Neuronal stem cell (in vitro differentiated cells): Measurements from ENCODE around the gene YPEL3.
A peak's percentile ranks its signal among the peaks of the same experiment; 100 is the strongest.

Source experiments
- DNase-seq: peaks from one replicate; pipeline ENCODE4 v3.0.0-alpha.2; 2013; ENCODE audit warnings: low spot score
- H2AFZ ChIP-seq: one replicate; pipeline ENCODE4 v1.6.1; 2013; ENCODE audit warnings: mild to moderate bottlenecking, low read length, inconsistent platforms
- H2AK5ac ChIP-seq: 2 replicates; pipeline ENCODE4 v1.6.1; 2013; ENCODE audit warnings: low read depth, mild to moderate bottlenecking, inconsistent platforms, low read length, moderate library complexity, mixed read lengths
- H2BK120ac ChIP-seq: 2 replicates; pipeline ENCODE4 v1.6.1; 2013; ENCODE audit warnings: low read depth, mild to moderate bottlenecking, inconsistent platforms, low read length, moderate library complexity, mixed read lengths
- H2BK12ac ChIP-seq: one replicate; pipeline ENCODE4 v1.6.1; 2013; ENCODE audit warnings: low read length, inconsistent platforms
- H2BK15ac ChIP-seq: 2 replicates; pipeline ENCODE4 v1.6.1; 2013; ENCODE audit warnings: mild to moderate bottlenecking, low read length, inconsistent platforms, mixed read lengths
- H2BK5ac ChIP-seq: one replicate; pipeline ENCODE4 v1.6.1; 2013; ENCODE audit warnings: inconsistent platforms, mild to moderate bottlenecking, low read length, moderate library complexity
- H3K14ac ChIP-seq: one replicate; pipeline ENCODE4 v1.6.1; 2013; ENCODE audit warnings: low read length, inconsistent platforms
- H3K18ac ChIP-seq: 2 replicates; pipeline ENCODE4 v1.6.1; 2013; ENCODE audit warnings: low read length, inconsistent platforms
- H3K23ac ChIP-seq: 2 replicates; pipeline ENCODE4 v1.6.1; 2013; ENCODE audit warnings: low read depth, mild to moderate bottlenecking, mixed read lengths, low read length, inconsistent platforms; ENCODE audit not compliant: poor library complexity
- H3K27ac ChIP-seq: replicated peaks from 3 replicates; pipeline ENCODE4 v1.5.1; 2013; ENCODE audit warnings: low read length, inconsistent platforms
- H3K27me3 ChIP-seq, 3 experiments: 2 replicates each; pipeline ENCODE4 v1.6.1; 2013; ENCODE audit warnings: low read length in 3 of 3, mild to moderate bottlenecking in 2 of 3, inconsistent platforms in 1 of 3, low read depth in 1 of 3, mixed read lengths in 1 of 3, moderate library complexity in 1 of 3; ENCODE audit not compliant: control insufficient read depth in 3 of 3, insufficient read depth in 3 of 3
- H3K36me3 ChIP-seq, 2 donors: replicated peaks in 1 of 2; 2 replicates each; pipeline ENCODE4 v1.6.1; 2013; ENCODE audit warnings: low read length in 2 of 2; ENCODE audit not compliant: control insufficient read depth in 2 of 2, insufficient read depth in 2 of 2
- H3K4ac ChIP-seq: 2 replicates; pipeline ENCODE4 v1.6.1; 2013; ENCODE audit warnings: inconsistent platforms, mild to moderate bottlenecking, low read length, moderate library complexity
- H3K4me1 ChIP-seq, 2 donors: 1 replicate in 1 of 2; 2 replicates in 1 of 2; pipeline ENCODE4 v1.6.1; 2013; ENCODE audit warnings: low read length in 2 of 2, low read depth in 1 of 2; ENCODE audit not compliant: control insufficient read depth in 2 of 2, insufficient read depth in 1 of 2
- H3K4me2 ChIP-seq: one replicate; pipeline ENCODE4 v1.6.1; 2013; ENCODE audit warnings: mild to moderate bottlenecking, low read length, inconsistent platforms; ENCODE audit not compliant: insufficient read depth, poor library complexity, severe bottlenecking
- H3K4me3 ChIP-seq, 2 donors: 2 replicates each; pipeline ENCODE4 v1.5.1; 2013; ENCODE audit warnings: low read length in 2 of 2, mild to moderate bottlenecking in 2 of 2, inconsistent platforms in 1 of 2, moderate library complexity in 1 of 2
- H3K79me1 ChIP-seq: one replicate; pipeline ENCODE4 v1.6.1; 2013; ENCODE audit warnings: low read depth, mild to moderate bottlenecking, inconsistent platforms, low read length, moderate library complexity
- H3K9ac ChIP-seq: one replicate; pipeline ENCODE4 v1.6.1; 2013; ENCODE audit warnings: mild to moderate bottlenecking, low read depth, low read length, inconsistent platforms; ENCODE audit not compliant: poor library complexity
- H3K9me3 ChIP-seq, 2 donors: replicated peaks in 1 of 2; 2 replicates each; pipeline versions ENCODE3 to v1.6.1; 2013; ENCODE audit warnings: low read length in 2 of 2, mild to moderate bottlenecking in 2 of 2, inconsistent platforms in 1 of 2, low read depth in 1 of 2, mixed read lengths in 1 of 2, moderate library complexity in 1 of 2; ENCODE audit not compliant: control insufficient read depth in 2 of 2, insufficient read depth in 1 of 2
- H4K8ac ChIP-seq: one replicate; pipeline ENCODE4 v1.6.1; 2013; ENCODE audit warnings: low read depth, mild to moderate bottlenecking, inconsistent platforms, low read length, moderate library complexity
- H4K91ac ChIP-seq: one replicate; pipeline ENCODE4 v1.6.1; 2013; ENCODE audit warnings: low read length, low read depth, mild to moderate bottlenecking, inconsistent platforms; ENCODE audit not compliant: poor library complexity
- WGBS, 2 donors: extraction: QIAGEN DNeasy Blood & Tissue Kit; methylation state at CpG; one replicate each; pipeline ENCODE4 v1.1.7; 2013; ENCODE audit warnings: missing lambda C conversion rate in 2 of 2, mixed read lengths in 1 of 2; ENCODE audit not compliant: insufficient read length in 2 of 2, insufficient replicate concordance in 1 of 2; ENCODE audit errors: extremely low coverage in 2 of 2; 5-methylcytosine and 5-hydroxymethylcytosine counted together

YPEL3 gene

DNA sequence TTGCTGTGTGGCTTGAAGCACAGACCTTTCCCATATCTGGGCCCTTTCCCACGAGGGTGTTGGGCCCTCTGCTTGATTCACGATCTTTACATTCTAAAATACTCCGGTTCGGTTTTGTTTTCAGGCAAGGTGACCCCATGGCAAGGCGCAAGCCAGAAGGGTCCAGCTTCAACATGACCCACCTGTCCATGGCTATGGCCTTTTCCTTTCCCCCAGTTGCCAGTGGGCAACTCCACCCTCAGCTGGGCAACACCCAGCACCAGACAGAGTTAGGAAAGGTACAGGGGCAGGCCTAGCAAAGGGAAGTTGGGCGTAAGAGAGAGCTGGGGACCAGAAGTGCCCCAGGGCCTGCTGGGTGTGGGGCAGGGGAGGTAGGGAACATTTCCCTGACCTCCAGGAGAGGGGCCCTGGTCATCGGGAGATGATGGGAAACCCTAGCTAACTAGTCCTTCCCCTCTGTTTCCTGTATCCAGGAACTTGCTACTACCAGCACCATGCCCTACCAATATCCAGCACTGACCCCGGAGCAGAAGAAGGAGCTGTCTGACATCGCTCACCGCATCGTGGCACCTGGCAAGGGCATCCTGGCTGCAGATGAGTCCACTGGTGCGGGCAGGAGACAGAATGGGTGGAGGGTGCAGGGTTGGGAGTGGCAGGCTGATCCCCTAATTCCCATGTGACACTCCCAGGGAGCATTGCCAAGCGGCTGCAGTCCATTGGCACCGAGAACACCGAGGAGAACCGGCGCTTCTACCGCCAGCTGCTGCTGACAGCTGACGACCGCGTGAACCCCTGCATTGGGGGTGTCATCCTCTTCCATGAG is 29.0 kb downstream of the YPEL3 start:
- H3K27me3 ChIP-seq, result no peaks in the 10 kb centered on the region
- no peak for DNase-seq
- peaks cover 17% of the 10 kb centered on the region for H3K79me1 ChIP-seq
- H4K91ac ChIP-seq, result no peak overlapping the region
- H2BK12ac ChIP-seq, result no peak overlapping the region
- H3K18ac ChIP-seq, result no peak overlapping the region
- peaks cover 37 to 58% of the 10 kb centered on the region in 2 donors for H3K36me3 ChIP-seq
- H2BK15ac ChIP-seq, result no peak overlapping the region
- no peak overlapping the region for H2BK120ac ChIP-seq
- no peak overlapping the region for H4K8ac ChIP-seq
- peaks cover 15 to 24% of the 10 kb centered on the region in 2 donors for H3K4me1 ChIP-seq
- peak overlapping the region; percentile 96 to 99 for H3K4me3 ChIP-seq
- H3K4ac ChIP-seq, result no peak overlapping the region
- no peak overlapping the region for H2AK5ac ChIP-seq
- H3K9ac ChIP-seq, result peak overlapping the region; percentile 82
- H3K14ac ChIP-seq, result no peak overlapping the region
- WGBS, 2 donors, result no CpG with 5 or more reads among the region's 21 CpGs
- H3K23ac ChIP-seq, result peak overlapping the region; percentile 25
- H2AFZ ChIP-seq, result no peak overlapping the region
- no peaks in the 10 kb centered on the region for H3K9me3 ChIP-seq
- H2BK5ac ChIP-seq, result no peak overlapping the region
- peak overlapping the region; percentile 87 for H3K4me2 ChIP-seq
- no peak overlapping the region for H3K27ac ChIP-seq

DNA sequence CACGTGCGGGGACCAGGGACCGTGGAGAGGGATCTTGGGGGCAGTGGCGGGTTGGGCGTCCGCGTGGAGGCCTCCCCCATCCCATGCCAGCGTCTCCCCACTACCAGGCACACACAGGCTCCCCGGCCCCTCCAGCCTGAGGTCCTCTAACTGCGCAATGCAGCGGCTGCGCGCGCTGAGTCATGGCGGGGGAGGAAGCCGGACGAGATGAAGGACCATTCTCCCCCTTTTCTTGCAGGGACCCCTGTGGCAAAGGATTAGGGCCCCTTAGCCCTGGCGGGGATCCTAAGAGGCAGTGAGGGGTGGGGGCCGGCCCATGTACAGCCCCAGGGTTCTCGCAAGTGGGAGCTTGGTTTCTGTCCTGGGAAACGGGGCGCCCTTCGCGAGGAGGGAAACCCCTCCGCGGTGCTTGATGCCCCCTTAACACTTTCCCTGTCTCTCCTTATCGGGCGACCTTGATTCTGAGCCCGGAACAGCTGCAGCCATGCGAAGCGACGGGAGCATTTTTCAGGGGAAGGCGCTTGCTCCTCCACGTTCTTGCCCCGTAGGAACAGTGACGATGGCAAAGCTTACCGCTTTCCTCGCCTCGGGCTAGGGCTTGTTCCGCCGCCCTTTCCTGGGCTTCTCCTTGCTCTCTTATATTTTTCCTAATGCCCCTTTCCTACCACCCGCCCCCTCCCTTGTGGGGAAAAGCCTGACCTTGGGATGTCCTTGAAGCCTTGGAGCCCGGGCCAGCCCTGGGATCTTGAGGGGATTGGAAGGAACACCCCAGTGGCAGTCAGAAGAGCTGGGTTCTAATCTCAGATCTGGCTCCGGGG is 29.9 kb downstream of the YPEL3 start:
- peak overlapping the region; percentile 93 for H2BK120ac ChIP-seq

DNA sequence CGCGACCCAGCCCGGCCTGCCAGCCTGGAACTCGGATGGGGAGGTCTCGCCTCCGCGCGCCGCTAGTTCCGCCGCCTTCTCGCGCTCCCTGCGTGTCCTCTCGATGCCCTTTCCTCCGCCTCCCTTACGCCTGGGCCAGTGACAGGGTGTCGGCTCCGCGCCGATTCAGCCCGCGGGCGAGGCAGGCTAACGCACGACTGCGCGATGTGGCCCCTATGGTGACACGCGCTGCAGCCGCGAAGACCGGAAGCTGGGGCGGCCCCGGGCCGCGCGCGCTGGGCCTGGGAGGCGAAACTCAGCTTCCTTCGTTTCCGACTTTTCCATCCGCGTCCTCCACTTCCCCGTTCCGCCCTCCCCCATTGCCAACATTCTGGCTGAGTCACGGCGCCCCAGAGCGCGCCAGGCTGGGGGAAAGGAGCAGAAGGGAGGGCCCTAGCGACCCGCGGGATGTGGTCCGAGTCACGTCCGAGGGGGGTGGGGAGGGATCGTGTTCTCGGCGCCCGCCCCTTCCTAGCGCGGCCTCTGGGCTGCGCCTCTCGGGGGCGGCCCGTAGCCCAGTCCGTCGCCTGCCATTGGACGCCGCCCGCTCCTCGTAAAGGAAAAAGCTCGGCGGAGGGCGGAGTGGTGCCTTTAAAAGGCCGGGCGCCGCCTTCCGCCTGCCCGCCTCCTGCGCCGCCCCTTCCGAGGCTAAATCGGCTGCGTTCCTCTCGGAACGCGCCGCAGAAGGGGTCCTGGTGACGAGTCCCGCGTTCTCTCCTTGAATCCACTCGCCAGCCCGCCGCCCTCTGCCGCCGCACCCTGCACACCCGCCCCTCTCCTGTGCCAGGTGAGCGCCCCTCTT is 30.7 kb downstream of the YPEL3 start, which contains the start of gene ALDOA:
Gene ALDOA, plus strand, starts transcription at position 659 of the 841 bp plus-strand sequence. CDS start 1,138 bp downstream, outside the sequence.
- H4K91ac ChIP-seq, result peak within 1 kb of the TSS; percentile 85
- H3K27ac ChIP-seq, result peak within 1 kb of the TSS; percentile 99
- H2BK120ac ChIP-seq, result peak within 1 kb of the TSS; percentile 93
- H4K8ac ChIP-seq, result peak within 1 kb of the TSS; percentile 53
- DNase-seq, result peak; percentile 95
- peaks cover 17 to 26% of the 10 kb centered on the region in 2 donors for H3K4me1 ChIP-seq
- H3K18ac ChIP-seq, result peak within 1 kb of the TSS; percentile 100
- H2AFZ ChIP-seq, result peak within 1 kb of the TSS; percentile 93
- no CpG with 5 or more reads among the region's 99 CpGs for WGBS, 2 donors
- H3K4ac ChIP-seq, result peak within 1 kb of the TSS; percentile 99
- H3K27me3 ChIP-seq, result no peaks in the 10 kb centered on the region
- H3K36me3 ChIP-seq, result peaks cover 28 to 51% of the 10 kb centered on the region in 2 donors
- H3K14ac ChIP-seq, result peak within 1 kb of the TSS; percentile 99
- peaks cover 17% of the 10 kb centered on the region for H3K79me1 ChIP-seq
- peak within 1 kb of the TSS; percentile 90 for H2BK5ac ChIP-seq
- H3K9me3 ChIP-seq, result no peaks in the 10 kb centered on the region
- peak within 1 kb of the TSS; percentile 12 for H2BK12ac ChIP-seq
- H2BK15ac ChIP-seq, result peak within 1 kb of the TSS; percentile 98
- H3K9ac ChIP-seq, result peak within 1 kb of the TSS; percentile 100
- peak within 1 kb of the TSS; percentile 96 to 99 for H3K4me3 ChIP-seq
- peak within 1 kb of the TSS; percentile 87 for H3K4me2 ChIP-seq
- H3K23ac ChIP-seq, result peak within 1 kb of the TSS; percentile 100
- peak within 1 kb of the TSS; percentile 98 for H2AK5ac ChIP-seq

More for the DNA sequence above, 29.9 kb downstream of the YPEL3 start:
- H3K9me3 ChIP-seq, result no peaks in the 10 kb centered on the region
- H2BK12ac ChIP-seq, result no peak overlapping the region
- no peaks in the 10 kb centered on the region for H3K27me3 ChIP-seq
- H3K4me1 ChIP-seq, result peaks cover 15 to 24% of the 10 kb centered on the region in 2 donors
- H3K4me3 ChIP-seq, result peak overlapping the region; percentile 96 to 99
- H3K27ac ChIP-seq, result peak overlapping the region; percentile 87
- DNase-seq, result no peak
- H3K14ac ChIP-seq, result peak overlapping the region; percentile 99
- H2BK15ac ChIP-seq, result peak overlapping the region; percentile 64
- no CpG with 5 or more reads among the region's 44 CpGs for WGBS, 2 donors
- peak overlapping the region; percentile 100 for H3K9ac ChIP-seq
- peak overlapping the region; percentile 100 for H3K23ac ChIP-seq
- H3K36me3 ChIP-seq, result peaks cover 32 to 51% of the 10 kb centered on the region in 2 donors
- H4K91ac ChIP-seq, result no peak overlapping the region
- H3K4me2 ChIP-seq, result peak overlapping the region; percentile 87
- H2BK5ac ChIP-seq, result peak overlapping the region; percentile 90
- H3K79me1 ChIP-seq, result peaks cover 17% of the 10 kb centered on the region
- H3K4ac ChIP-seq, result peak overlapping the region; percentile 99
- no peak overlapping the region for H4K8ac ChIP-seq
- peak overlapping the region; percentile 99 for H3K18ac ChIP-seq
- H2AFZ ChIP-seq, result peak overlapping the region; percentile 86
- H2AK5ac ChIP-seq, result peak overlapping the region; percentile 64
